Ureter (tissue), 1 donor: ENCODE measurements around the gene CPED1. TPM values are rescaled to one million over a fixed set of nuclear protein-coding genes. Genes with fewer than 3 reads are reported as not detected.
"Not testable (repeated sequence)": the region's sequence is repeated elsewhere in the genome, so short reads cannot be mapped to it uniquely, and the experiment has no call there.

ENCODE experiments used
- DNase-seq: peaks from one replicate; pipeline ENCODE4 v3.0.0-alpha.2; 2020; ENCODE audit warnings: low spot score
- total RNA-seq: library from RNA; stranded (reverse); gene quantifications from one replicate; pipeline ENCODE4 v1.2.4, GENCODE V29; 2023
- donor health status: DM: yes; HTN: yes; CAD: no.

The CPED1 gene
- total RNA-seq, 1 donor from 2014 or later: 61.4 TPM

GRCh38 chr7:121279822-121280221, 291.3 kb downstream of the CPED1 start:
- no peak for DNase-seq

GRCh38 chr7:121280656-121281055, 292.1 kb downstream of the CPED1 start:
- DNase-seq: no peak

GRCh38 chr7:121282129-121282528, 293.6 kb downstream of the CPED1 start:
- DNase-seq: no peak

GRCh38 chr7:121285066-121285667, 296.7 kb downstream of the CPED1 start:
- DNase-seq: no peak

- DNase-seq: no peak
Observed at GRCh38 chr7:121286186-121286585, 297.7 kb downstream of the CPED1 start.

GRCh38 chr7:121286742-121287734, 298.5 kb downstream of the CPED1 start:
- DNase-seq: no peak

- no peak for DNase-seq
Observed at GRCh38 chr7:121288894-121289293, 300.4 kb downstream of the CPED1 start.

- not testable (repeated sequence) for DNase-seq
Observed at GRCh38 chr7:121289930-121290329, 301.4 kb downstream of the CPED1 start.

GRCh38 chr7:121294448-121294992, 306.0 kb downstream of the CPED1 start:
- DNase-seq: no peak

- no peak for DNase-seq
Observed at GRCh38 chr7:121297843-121298242, 309.3 kb downstream of the CPED1 start.

- DNase-seq: no peak
Observed at GRCh38 chr7:121298831-121299239, 310.3 kb downstream of the CPED1 start.

GRCh38 chr7:121300685-121301420, 312.3 kb downstream of the CPED1 start:
- no peak for DNase-seq

GRCh38 chr7:121301446-121302213, 313.1 kb downstream of the CPED1 start:
- no peak for DNase-seq

GRCh38 chr7:121302214-121302745, 313.8 kb downstream of the CPED1 start:
- DNase-seq: no peak

GRCh38 chr7:121303422-121304101, 315.1 kb downstream of the CPED1 start:
- no peak for DNase-seq

- DNase-seq: no peak
Observed at GRCh38 chr7:121304102-121304658, 315.7 kb downstream of the CPED1 start.

- DNase-seq: no peak
Observed at GRCh38 chr7:121305109-121305508, 316.6 kb downstream of the CPED1 start.

GRCh38 chr7:121306565-121306964, 318.1 kb downstream of the CPED1 start:
- no peak for DNase-seq

GRCh38 chr7:121307021-121307574, 318.6 kb downstream of the CPED1 start:
- DNase-seq: no peak
